NB4 (cell line): ENCODE data around the gene CARS1.

Source experiments
- DNase-seq: peaks from one replicate; pipeline ENCODE4 v3.0.0; 2010; ENCODE audit warnings: low read depth
- H3K4me3 ChIP-seq: one replicate; pipeline ENCODE4 v1.5.1; 2011; ENCODE audit warnings: mild to moderate bottlenecking, low read depth, low read length, moderate library complexity
- MYC ChIP-seq: IDR thresholded peaks from 2 replicates; pipeline ENCODE4 v1.6.1; 2011; ENCODE audit warnings: low read depth, low read length
- POLR2A ChIP-seq: IDR thresholded peaks from 2 replicates; pipeline ENCODE4 v1.6.1; 2011; ENCODE audit warnings: mild to moderate bottlenecking; ENCODE audit not compliant: insufficient read length; ENCODE audit errors: extremely low read depth
- TF ChIP-seq, protein P1 (sequence below): IDR thresholded peaks from one replicate; pipeline ENCODE4 v1.5.1; 2012; ENCODE audit warnings: low read depth, low read length
- TF ChIP-seq, protein P2 (sequence below): IDR thresholded peaks from 2 replicates; pipeline ENCODE4 v1.6.1; 2011; ENCODE audit warnings: low read depth, low read length

The CARS1 gene

DNA sequence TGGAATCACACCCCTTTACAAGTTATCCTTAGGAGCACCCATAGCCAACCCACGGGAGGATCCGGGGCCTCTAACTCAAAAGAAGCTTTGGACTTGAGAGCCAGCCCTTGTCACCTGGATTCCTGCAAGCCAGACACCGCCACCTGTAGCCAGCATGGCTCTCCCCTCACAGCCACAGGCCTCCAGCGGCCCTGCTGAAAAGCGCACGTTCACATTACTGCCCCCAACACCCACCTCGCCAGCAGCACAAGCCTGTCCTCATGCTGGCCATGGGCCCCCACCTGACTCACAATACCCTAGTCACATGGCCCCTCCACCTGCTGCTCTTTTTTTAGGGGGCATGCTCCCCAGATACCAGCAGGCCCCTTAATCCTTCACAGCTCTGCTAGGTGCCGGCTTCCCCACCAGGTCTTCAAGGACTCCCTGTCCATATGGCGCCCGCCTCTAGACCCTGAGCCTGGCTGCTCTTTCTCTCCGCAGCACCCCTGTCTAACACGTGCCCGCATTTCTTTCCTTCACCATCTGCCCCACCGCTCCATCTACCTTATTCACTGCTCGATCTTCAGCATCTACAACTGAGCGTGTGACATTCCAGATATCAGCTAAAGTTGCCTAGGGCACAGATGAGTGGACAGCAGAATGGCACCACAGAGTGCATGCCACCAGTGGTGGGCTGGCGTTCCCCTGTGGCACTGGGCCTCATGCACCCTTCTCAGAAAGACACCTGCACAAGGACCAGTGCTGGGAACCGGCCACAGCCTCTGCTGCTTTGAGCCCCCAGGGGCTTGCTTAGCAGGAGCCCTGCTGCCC is 6.6 kb downstream of the CARS1 start:
- no peak overlapping the region for H3K4me3 ChIP-seq
- no peak for DNase-seq
- TF ChIP-seq, protein P1, sequence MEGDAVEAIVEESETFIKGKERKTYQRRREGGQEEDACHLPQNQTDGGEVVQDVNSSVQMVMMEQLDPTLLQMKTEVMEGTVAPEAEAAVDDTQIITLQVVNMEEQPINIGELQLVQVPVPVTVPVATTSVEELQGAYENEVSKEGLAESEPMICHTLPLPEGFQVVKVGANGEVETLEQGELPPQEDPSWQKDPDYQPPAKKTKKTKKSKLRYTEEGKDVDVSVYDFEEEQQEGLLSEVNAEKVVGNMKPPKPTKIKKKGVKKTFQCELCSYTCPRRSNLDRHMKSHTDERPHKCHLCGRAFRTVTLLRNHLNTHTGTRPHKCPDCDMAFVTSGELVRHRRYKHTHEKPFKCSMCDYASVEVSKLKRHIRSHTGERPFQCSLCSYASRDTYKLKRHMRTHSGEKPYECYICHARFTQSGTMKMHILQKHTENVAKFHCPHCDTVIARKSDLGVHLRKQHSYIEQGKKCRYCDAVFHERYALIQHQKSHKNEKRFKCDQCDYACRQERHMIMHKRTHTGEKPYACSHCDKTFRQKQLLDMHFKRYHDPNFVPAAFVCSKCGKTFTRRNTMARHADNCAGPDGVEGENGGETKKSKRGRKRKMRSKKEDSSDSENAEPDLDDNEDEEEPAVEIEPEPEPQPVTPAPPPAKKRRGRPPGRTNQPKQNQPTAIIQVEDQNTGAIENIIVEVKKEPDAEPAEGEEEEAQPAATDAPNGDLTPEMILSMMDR: no peak
- TF ChIP-seq, protein P2, sequence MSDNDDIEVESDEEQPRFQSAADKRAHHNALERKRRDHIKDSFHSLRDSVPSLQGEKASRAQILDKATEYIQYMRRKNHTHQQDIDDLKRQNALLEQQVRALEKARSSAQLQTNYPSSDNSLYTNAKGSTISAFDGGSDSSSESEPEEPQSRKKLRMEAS: no peak
- no peak for TF ChIP-seq POLR2A
- no peak for TF ChIP-seq MYC

DNA sequence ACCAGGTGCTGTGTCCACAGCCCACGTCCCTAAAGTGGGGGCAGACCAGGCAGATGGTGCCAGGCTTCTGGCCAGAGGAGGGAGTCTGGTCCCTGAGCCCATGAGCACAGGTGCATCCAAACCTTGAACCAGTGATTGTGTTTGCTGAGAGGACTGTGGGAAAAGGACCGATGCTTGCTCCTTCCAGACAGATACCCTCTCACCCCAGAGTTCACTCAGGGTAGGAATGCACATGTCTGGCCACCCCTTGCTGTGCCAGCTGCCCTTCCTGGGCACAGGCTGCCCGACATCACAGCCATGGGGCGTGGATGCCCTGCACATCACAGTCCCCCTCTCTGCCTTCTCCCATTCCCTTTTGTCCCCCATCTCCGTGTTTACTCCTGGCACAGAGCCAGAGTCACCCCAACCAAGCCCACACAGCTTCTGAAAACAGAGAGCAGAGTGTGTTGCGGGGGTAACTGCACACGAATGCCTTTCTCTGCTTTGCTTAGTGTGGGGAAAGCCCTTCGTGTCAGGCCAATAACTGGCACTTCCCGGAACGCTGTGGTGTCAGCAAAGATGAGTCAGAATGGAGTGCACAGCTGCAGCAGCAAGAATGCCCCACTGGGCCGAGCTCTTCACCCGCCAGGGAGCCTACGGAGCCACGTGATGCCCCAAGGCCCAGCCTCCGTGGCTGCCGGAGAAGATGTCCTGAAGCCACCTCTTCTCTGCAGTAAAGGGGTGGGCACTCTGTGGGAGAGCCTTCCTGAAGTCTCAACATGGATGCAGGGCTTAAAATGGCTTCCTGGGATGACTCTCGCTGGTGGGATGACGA is 7.6 kb downstream of the CARS1 start:
- peak; percentile 95 for DNase-seq
- H3K4me3 ChIP-seq: no peak overlapping the region
- TF ChIP-seq POLR2A (peak; percentile 14), MYC (peak; percentile 86)
- TF ChIP-seq, protein P1: peak; percentile 3
- TF ChIP-seq, protein P2: peak; percentile 95

DNA sequence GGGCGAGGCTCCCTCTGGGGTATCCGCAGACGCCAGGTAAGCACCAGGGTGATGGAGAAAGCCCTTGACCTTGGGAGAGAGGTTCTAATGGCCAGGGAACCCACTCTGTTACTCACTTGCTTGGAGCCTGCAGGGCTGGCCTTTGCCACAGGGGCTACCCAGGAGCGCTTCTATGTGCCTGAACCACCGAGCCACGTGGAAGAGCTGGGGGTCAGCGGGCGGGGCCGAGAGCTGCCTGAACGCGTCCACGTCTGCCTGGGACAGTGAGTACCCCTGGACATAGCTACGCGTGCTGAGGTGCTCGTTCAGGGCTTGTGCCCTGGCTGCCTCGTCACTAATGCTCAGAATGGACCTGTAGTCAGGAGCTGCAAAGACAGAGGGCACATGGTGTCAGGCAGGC is 9.6 kb downstream of the CARS1 start:
- no peak for DNase-seq
- TF ChIP-seq, protein P2: no peak
- no peak for TF ChIP-seq MYC
- TF ChIP-seq POLR2A: no peak
- TF ChIP-seq, protein P1: no peak
- H3K4me3 ChIP-seq: no peak overlapping the region

DNA sequence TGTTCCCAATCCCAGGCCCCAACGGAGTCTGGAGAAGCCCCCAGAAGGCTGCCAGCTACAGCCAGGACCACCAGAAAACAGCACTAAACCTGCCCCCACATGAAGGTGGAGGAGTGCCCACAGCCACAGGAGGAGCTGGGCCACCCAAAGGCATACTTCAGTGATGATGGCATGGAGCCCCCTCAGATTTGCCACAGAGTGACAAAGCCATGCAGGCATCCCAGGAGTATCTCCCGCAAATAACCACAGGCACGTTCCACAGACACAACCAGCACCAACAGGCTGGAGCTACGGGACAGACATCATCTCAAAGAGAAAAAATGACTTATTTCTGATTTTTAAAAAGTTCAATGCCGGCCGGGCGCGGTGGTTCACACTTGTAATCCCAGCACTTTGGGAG is 10.6 kb downstream of the CARS1 start:
- H3K4me3 ChIP-seq: no peak overlapping the region
- no peak for DNase-seq
- TF ChIP-seq, protein P2: no peak

DNA sequence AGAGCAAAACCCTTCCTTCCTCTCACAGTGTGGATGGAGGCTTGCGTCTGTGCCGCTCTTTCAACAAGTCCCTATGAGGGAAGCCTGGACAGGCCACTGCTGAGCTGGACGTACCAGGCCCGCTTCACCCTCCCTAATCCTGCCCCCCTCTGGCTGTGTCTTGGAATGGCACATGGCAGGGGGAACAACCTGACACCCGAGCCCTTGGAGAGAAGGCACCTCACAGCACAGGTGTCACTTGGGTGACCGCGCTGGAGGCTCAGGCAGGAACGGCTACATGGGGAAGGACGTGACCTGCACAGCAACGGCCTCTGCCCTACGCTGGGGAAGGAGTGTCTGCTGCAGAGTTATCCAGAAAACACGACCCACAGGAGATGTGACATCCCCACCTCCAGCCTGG is 11.0 kb downstream of the CARS1 start:
- TF ChIP-seq, protein P1: peak; percentile 14
- TF ChIP-seq, protein P2: no peak
- DNase-seq: no peak
- no peak overlapping the region for H3K4me3 ChIP-seq

DNA sequence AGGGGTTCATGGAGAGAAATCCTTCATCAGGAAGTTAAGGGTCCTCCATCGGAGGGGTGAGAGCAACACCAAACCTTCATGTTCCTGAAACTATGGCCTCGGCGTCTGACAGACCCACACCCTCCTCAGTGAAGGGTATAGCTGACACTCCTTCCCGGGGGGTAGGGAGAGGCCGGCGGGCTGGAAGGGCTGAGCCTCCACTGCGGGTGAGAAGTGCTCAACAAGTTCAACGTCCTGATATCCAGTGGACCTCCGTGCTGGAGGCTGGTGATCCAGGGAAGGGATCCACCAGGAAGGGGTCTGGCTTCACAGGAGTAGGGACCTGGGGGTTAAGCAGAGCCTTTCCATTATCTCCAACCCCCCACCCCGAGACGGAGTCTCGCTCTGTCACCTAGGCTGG is 12.3 kb downstream of the CARS1 start:
- no peak for DNase-seq
- H3K4me3 ChIP-seq: no peak overlapping the region
- TF ChIP-seq, protein P1: no peak
- TF ChIP-seq, protein P2: no peak
- no peak for TF ChIP-seq POLR2A
- no peak for TF ChIP-seq MYC
